Adrenal gland (tissue), 12 donors: ENCODE data around the gene ANGEL1. TPM values are rescaled to one million over a fixed set of nuclear protein-coding genes. Genes with fewer than 3 reads are reported as not detected.

Source experiments
- DNase-seq, 7 donors: peaks; one replicate each; pipeline ENCODE4 v3.0.0-alpha.2; 2019 to 2020
- H3K27ac ChIP-seq, 5 donors: fragments of 200-600 bp; sonication (generic) in 4 of 5; 1 replicate in 3 of 5; 2 replicates in 2 of 5; pipeline versions ENCODE4 v1.5.1 to v1.8.0; 2016 to 2020; ENCODE audit warnings: mild to moderate bottlenecking in 1 of 5
- H3K27me3 ChIP-seq: fragments of 200-600 bp; 2 replicates; pipeline ENCODE4 v1.8.0; 2021
- H3K36me3 ChIP-seq, 2 donors: fragments of 200-600 bp; replicated peaks in 1 of 2; 1 replicate in 1 of 2; 2 replicates in 1 of 2; pipeline versions ENCODE4 v1.5.1 to v1.8.0; 2018 to 2022
- H3K4me1 ChIP-seq, 2 donors: fragments of 200-600 bp; replicated peaks in 1 of 2; 1 replicate in 1 of 2; 2 replicates in 1 of 2; pipeline versions ENCODE4 v1.5.1 to v1.8.0; 2018 to 2021
- H3K4me3 ChIP-seq, 4 donors: fragments of 200-600 bp; sonication (generic) in 3 of 4; one replicate each; pipeline ENCODE4 v1.5.1; 2016 to 2018
- H3K9me3 ChIP-seq, 3 donors: fragments of 200-600 bp; sonication (generic) in 1 of 3; replicated peaks in 1 of 3; 1 replicate in 2 of 3; 2 replicates in 1 of 3; pipeline versions ENCODE4 v1.5.1 to v1.8.0; 2016 to 2021
- CTCF ChIP-seq, 6 experiments: fragments of 450-650 bp in 4 of 6; fragments of 200-600 bp in 2 of 6; sonication (generic) in 1 of 6; IDR thresholded peaks; 1 replicate in 5 of 6; 2 replicates in 1 of 6; pipeline versions ENCODE4 v1.5.1 to v1.8.0; 2016 to 2021; ENCODE audit warnings: antibody characterized with exemption in 6 of 6, mild to moderate bottlenecking in 2 of 6, moderate library complexity in 1 of 6
- POLR2A ChIP-seq, 2 donors: fragments of 450-650 bp; IDR thresholded peaks; one replicate each; pipeline ENCODE4 v1.6.1; 2017; ENCODE audit warnings: antibody characterized with exemption in 2 of 2, mild to moderate bottlenecking in 2 of 2, moderate library complexity in 1 of 2
- WGBS, 4 donors: extraction: QIAGEN DNeasy Blood & Tissue Kit in 2 of 4; methylation state at CpG; one replicate each; pipeline versions ENCODE4 v1.1.5 to v1.1.7; 2013 to 2017; 5-methylcytosine and 5-hydroxymethylcytosine counted together
- intact Hi-C, 2 donors: fragments of 100-400 bp; cut with DNase I; formaldehyde crosslinking; loops; one replicate each; pipeline versions ENCODE4 v1.14.1 to v1.15.0; 2022 to 2023
- polyA plus RNA-seq, 3 donors: library from polyadenylated mRNA; stranded (reverse); fragments of 200-250 nt in 2 of 3; fragments of 350-450 nt in 1 of 3; fragmentation: Illumina TruSeq in 1 of 3; extraction: RNeasy Lipid Tissue Mini Kit (QIAGEN cat#74804) in 1 of 3; gene quantifications; one replicate each; pipeline ENCODE4 v1.2.3, GENCODE V29; 2013 to 2014
- total RNA-seq, 9 donors: library from RNA; depleted of rRNA in 4 of 9; stranded (reverse); fragments of >200 nt in 4 of 9; fragments of 120-200 nt in 1 of 9; fragmentation: NEBNext Ultra II Directional in 1 of 9; extraction: Animal tissue kit (Norgen Biotek cat#: 25700) in 1 of 9; gene quantifications; one replicate each; pipeline versions ENCODE4 v1.1.0 to v1.2.4, GENCODE V29; 2013 to 2023
- donor health status: healthy with polysubstance abuse.
- donor health status: Bipolar disorder and iron deficiency.
- donor health status: DM: yes; HTN: yes; CAD: no.
- donor health status: DM: no; HTN: no; CAD: no.
- donor health status: DM: no; HTN: no; CAD: no.
- donor health status: DM: yes; HTN: yes; CAD: no.

Gene ANGEL1
- total and polyA plus RNA-seq, 12 donors = 11.8 to 38.2 (median 25.0) TPM

DNA sequence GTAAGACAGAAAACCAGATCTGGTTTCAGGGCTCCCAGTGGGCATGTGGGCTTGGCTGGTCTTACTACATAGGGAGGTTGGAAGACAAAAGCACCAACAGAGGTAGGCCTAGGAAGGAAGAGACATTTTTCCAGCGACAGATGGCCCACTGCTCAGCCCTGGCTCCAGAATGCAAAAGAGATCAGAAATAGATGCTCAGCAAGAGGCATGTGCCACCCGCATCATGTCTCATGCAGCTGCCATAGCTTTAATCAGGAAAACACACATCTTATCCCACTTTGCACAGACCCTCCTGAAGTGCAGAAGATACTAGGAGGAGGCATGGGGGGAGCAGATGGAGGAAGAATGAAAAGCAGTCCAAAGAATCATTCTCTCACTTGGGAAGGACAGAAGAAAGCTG, 26.1 kb downstream of the ANGEL1 start:
- H3K27ac ChIP-seq = no peak overlapping the region
- intact Hi-C loops = no loop called here
- no peaks in the 10 kb centered on the region for H3K9me3 ChIP-seq
- WGBS, 4 donors = 91 to 97% (median 96%) methylated on average over 2 of the region's 2 CpGs
- no peaks in the 10 kb centered on the region for H3K27me3 ChIP-seq
- H3K36me3 ChIP-seq = peaks cover 0 to 46% of the 10 kb centered on the region in 2 donors
- no peak for DNase-seq
- TF ChIP-seq CTCF (IDR thresholded peaks at IDR 0.05) (no peak), POLR2A (IDR thresholded peaks at IDR 0.05) (no peak)
- H3K4me1 ChIP-seq = peaks cover 11 to 16% of the 10 kb centered on the region in 2 donors
- no peak overlapping the region for H3K4me3 ChIP-seq

- 44 to 59% (median 56%) methylated on average over 2 of the region's 2 CpGs for WGBS, 4 donors
- H3K36me3 ChIP-seq = peaks cover 0 to 31% of the 10 kb centered on the region in 2 donors
- H3K4me1 ChIP-seq = peaks cover 17 to 23% of the 10 kb centered on the region in 2 donors
- peak; percentile 56 to 88 (median 82) for TF ChIP-seq CTCF (IDR thresholded peaks at IDR 0.05)
- no peak for TF ChIP-seq POLR2A (IDR thresholded peaks at IDR 0.05)
- intact Hi-C loops = loop anchor here in 1 of 2 donors (2.0 kb wide), 1 partner anchor 74 kb away; no protein-coding TSS in a partner anchor
- DNase-seq = peak; percentile 60 to 91 (median 74)
- H3K9me3 ChIP-seq = no peaks in the 10 kb centered on the region
- H3K4me3 ChIP-seq = no peak overlapping the region
- H3K27ac ChIP-seq = no peak overlapping the region
- H3K27me3 ChIP-seq = no peaks in the 10 kb centered on the region
Measured at GRCh38 chr14:76784881-76785280, 27.8 kb downstream of the ANGEL1 start.

DNA sequence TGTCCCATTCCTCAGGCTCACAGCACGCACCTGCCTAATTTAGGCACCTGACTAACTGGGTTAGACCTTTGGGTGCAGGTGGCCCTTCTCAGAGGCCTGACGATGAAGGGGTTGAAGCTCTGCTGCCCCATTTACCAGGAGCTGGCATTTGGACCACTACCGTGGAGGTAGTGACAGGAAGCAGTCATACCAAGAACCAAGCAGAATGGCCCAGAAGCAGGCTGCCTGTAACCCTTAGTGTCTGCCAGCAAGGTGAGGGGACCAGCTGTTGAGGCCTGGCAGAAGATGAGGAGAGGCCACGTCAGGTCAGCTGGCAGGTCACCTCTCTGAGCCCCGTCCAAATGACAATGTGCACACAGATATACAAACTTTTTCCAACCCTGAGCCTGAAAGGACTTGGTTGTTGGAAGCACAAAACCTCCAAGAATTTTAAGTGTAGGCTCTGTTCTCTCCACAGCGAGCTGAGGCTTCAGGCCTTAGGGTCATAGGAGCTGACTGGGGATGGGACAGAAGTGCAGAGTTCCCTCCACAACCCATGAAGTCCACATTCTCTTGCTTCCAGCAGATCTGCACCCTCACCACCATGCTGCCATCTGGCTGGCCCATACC, 28.3 kb downstream of the ANGEL1 start:
- no peak for TF ChIP-seq POLR2A (IDR thresholded peaks at IDR 0.05)
- TF ChIP-seq CTCF (IDR thresholded peaks at IDR 0.05) = no peak
- H3K36me3 ChIP-seq = peaks cover 0 to 26% of the 10 kb centered on the region in 2 donors
- intact Hi-C loops = loop anchor here in 1 of 2 donors (2.0 kb wide), 1 partner anchor 74 kb away; no protein-coding TSS in a partner anchor
- no peaks in the 10 kb centered on the region for H3K27me3 ChIP-seq
- peaks cover 17 to 23% of the 10 kb centered on the region in 2 donors for H3K4me1 ChIP-seq
- WGBS, 4 donors = 80 to 97% (median 82%) methylated on average over 3 to 6 of the region's 6 CpGs
- H3K9me3 ChIP-seq = no peaks in the 10 kb centered on the region
- DNase-seq = peak in 1 of 7 donors; percentile 50
- no peak overlapping the region for H3K4me3 ChIP-seq
- no peak overlapping the region for H3K27ac ChIP-seq

DNA sequence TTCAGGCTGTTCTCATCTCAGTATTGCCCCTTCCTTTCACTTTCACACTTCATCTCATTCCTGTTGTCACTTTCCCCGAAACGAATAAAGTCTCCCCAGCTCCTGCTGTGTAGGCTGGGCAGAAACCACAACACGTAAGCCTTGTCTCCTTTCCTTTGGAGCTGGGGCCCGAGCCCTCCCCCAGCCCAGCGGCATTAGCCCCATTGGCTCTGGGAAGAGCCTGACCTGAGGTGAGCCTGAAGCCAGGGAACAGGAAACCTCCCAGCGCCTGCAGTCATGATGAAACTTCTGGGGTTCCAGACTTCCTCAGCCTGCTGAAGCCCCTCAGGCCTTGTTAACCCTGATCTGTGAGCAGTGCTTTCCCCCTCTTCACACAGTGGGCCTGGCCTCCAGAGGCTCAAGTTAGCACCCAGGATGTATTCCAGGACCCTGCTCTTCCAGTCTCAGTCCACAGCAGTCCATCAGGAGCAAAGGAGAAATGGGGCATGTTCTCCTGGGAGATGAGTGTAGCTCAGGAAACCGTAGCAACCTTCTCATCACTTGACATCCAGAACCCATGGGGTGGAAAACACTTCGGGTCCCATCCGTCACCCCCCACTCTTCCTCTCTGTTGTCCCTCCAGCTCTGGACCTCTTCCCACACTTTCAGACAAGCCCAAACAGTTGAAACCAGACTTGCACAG, 29.7 kb downstream of the ANGEL1 start:
- Histone ChIP-seq H3K4me1 (peaks cover 17 to 23% of the 10 kb centered on the region in 2 donors), H3K27ac (peak overlapping the region in 2 of 5 donors; percentile 52 to 58), H3K9me3 (no peaks in the 10 kb centered on the region), H3K27me3 (no peaks in the 10 kb centered on the region), H3K4me3 (no peak overlapping the region), H3K36me3 (peaks cover 0 to 21% of the 10 kb centered on the region in 2 donors)
- WGBS, 4 donors = 57 to 66% (median 61%) methylated on average over 8 to 9 of the region's 9 CpGs
- peak in 1 of 7 donors; percentile 53 for DNase-seq
- TF ChIP-seq POLR2A (IDR thresholded peaks at IDR 0.05) = no peak
- TF ChIP-seq CTCF (IDR thresholded peaks at IDR 0.05) = no peak
- intact Hi-C loops = no loop called here
